IPS-NIHi7 (cell line): Measurements from ENCODE around the gene WRAP53.
"Not testable (repeated sequence)": the region's sequence is repeated elsewhere in the genome, so short reads cannot be mapped to it uniquely, and the experiment has no call there.

Experiments used
- DNase-seq: peaks from one replicate; pipeline ENCODE4 v3.0.0; 2012; ENCODE audit warnings: mixed read lengths; ENCODE audit errors: extremely low spot score

Gene WRAP53

GRCh38 chr17:7687908-7688807, at the start of gene WRAP53:
Gene WRAP53, plus strand, starts transcription at chr17:7688477. Its CDS starts 172 bp downstream, at chr17:7688649.
- DNase-seq, result peak; percentile 95

- DNase-seq, result no peak
Measured at GRCh38 chr17:7640783-7641182, 47.5 kb upstream of the WRAP53 start.

GRCh38 chr17:7641635-7642034, 46.6 kb upstream of the WRAP53 start:
- not testable (repeated sequence) for DNase-seq

- DNase-seq, result no peak
Measured at GRCh38 chr17:7644775-7645174, 43.5 kb upstream of the WRAP53 start.

GRCh38 chr17:7646457-7646856, 41.8 kb upstream of the WRAP53 start:
- DNase-seq, result no peak

- DNase-seq, result no peak
Measured at GRCh38 chr17:7647018-7647417, 41.3 kb upstream of the WRAP53 start.

GRCh38 chr17:7650509-7651096, 37.7 kb upstream of the WRAP53 start, which contains the start of gene ATP1B2:
Gene ATP1B2, plus strand, starts transcription at chr17:7650926. Its CDS starts 593 bp downstream, at chr17:7651519.
- peak; percentile 95 for DNase-seq

GRCh38 chr17:7651097-7651664, 37.1 kb upstream of the WRAP53 start:
- DNase-seq, result no peak

GRCh38 chr17:7651665-7652387, 36.5 kb upstream of the WRAP53 start:
- peak; percentile 43 for DNase-seq

- no peak for DNase-seq
Measured at GRCh38 chr17:7652388-7653356, 35.6 kb upstream of the WRAP53 start.

GRCh38 chr17:7654832-7655540, 33.3 kb upstream of the WRAP53 start:
- DNase-seq, result no peak

- DNase-seq, result no peak
Measured at GRCh38 chr17:7655541-7655840, 32.8 kb upstream of the WRAP53 start.

GRCh38 chr17:7656958-7657609, 31.2 kb upstream of the WRAP53 start:
- peak; percentile 86 for DNase-seq

GRCh38 chr17:7667656-7668406, 20.4 kb upstream of the WRAP53 start:
- no peak for DNase-seq

- DNase-seq, result no peak
Measured at GRCh38 chr17:7668482-7668881, 19.8 kb upstream of the WRAP53 start.

- no peak for DNase-seq
Measured at GRCh38 chr17:7673239-7673638, 15.0 kb upstream of the WRAP53 start.

- DNase-seq, result no peak
Measured at GRCh38 chr17:7674934-7675333, 13.3 kb upstream of the WRAP53 start.

- peak; percentile 41 for DNase-seq
Measured at GRCh38 chr17:7676533-7676932, 11.7 kb upstream of the WRAP53 start.
